ENCODE results near the gene SUN5.

DNA sequence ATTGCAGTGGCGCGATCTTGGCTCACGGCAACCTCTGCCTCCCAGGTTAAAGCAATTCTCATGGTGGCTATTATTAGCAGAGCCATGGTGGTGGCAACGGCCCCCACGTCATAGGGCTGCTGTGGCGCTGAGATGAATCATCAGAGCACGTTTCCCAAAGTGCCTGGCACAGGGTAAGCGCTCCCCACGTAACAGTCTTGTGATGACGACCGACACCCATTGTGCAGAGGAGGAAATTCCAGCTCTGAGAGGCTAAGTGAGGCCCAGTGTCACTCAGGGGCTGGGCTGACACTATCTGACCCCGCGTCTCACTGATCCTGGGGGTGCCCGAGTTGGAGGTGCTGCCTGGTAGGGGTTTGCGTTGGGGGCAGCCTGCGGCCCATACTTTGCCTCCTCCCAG, 16.2 kb downstream of the SUN5 start:
- TF ChIP-seq, protein P1, sequence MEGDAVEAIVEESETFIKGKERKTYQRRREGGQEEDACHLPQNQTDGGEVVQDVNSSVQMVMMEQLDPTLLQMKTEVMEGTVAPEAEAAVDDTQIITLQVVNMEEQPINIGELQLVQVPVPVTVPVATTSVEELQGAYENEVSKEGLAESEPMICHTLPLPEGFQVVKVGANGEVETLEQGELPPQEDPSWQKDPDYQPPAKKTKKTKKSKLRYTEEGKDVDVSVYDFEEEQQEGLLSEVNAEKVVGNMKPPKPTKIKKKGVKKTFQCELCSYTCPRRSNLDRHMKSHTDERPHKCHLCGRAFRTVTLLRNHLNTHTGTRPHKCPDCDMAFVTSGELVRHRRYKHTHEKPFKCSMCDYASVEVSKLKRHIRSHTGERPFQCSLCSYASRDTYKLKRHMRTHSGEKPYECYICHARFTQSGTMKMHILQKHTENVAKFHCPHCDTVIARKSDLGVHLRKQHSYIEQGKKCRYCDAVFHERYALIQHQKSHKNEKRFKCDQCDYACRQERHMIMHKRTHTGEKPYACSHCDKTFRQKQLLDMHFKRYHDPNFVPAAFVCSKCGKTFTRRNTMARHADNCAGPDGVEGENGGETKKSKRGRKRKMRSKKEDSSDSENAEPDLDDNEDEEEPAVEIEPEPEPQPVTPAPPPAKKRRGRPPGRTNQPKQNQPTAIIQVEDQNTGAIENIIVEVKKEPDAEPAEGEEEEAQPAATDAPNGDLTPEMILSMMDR (IDR thresholded peaks at IDR 0.05), result no peak
- TF ChIP-seq POLR2A (IDR thresholded peaks at IDR 0.05), result no peak

All from breast epithelium (tissue), 3 donors.